GM12872 (cell line): ENCODE data around the gene NLRC3.

Experiments
- CTCF ChIP-seq: IDR thresholded peaks from 3 replicates; pipeline ENCODE4 v1.5.1; 2011; ENCODE audit warnings: low read depth, mild to moderate bottlenecking, low read length, moderate library complexity; ENCODE audit not compliant: insufficient read depth

Gene NLRC3

GRCh38 chr16:3549906-3550305, 27.3 kb downstream of the NLRC3 start:
- no peak for TF ChIP-seq CTCF

GRCh38 chr16:3548859-3549258, 28.3 kb downstream of the NLRC3 start:
- no peak for TF ChIP-seq CTCF

GRCh38 chr16:3548445-3548844, 28.8 kb downstream of the NLRC3 start:
- TF ChIP-seq CTCF, result no peak

GRCh38 chr16:3546986-3547682, 30.1 kb downstream of the NLRC3 start:
- no peak for TF ChIP-seq CTCF

GRCh38 chr16:3542601-3543373, 34.4 kb downstream of the NLRC3 start:
- TF ChIP-seq CTCF, result no peak

GRCh38 chr16:3541527-3542155, 35.6 kb downstream of the NLRC3 start:
- TF ChIP-seq CTCF, result no peak

GRCh38 chr16:3538222-3538621, 39.0 kb downstream of the NLRC3 start:
- no peak for TF ChIP-seq CTCF
